Measurements from ENCODE around the gene USH2A.

- TF ChIP-seq EZH2 (IDR thresholded peaks at IDR 0.05) = no peak
- TF ChIP-seq CTCF (IDR thresholded peaks at IDR 0.05) = no peak
Measured at GRCh38 chr1:215872658-215873057, 550.6 kb downstream of the USH2A start.
